ENCODE measurements around the gene IMP3.

Gene IMP3

GRCh38 chr15:75686212-75686642 lies 46.2 kb upstream of the IMP3 start:
- peak; percentile 68 for TF ChIP-seq RAD21 (IDR thresholded peaks at IDR 0.05; ENCODE audit: low read depth)

- no peak for TF ChIP-seq USF1 (IDR thresholded peaks at IDR 0.05)
- no peak for TF ChIP-seq FOXM1 (IDR thresholded peaks at IDR 0.05; ENCODE audit: borderline replicate concordance, low read depth)
- no peak for TF ChIP-seq TAF1 (IDR thresholded peaks at IDR 0.05; ENCODE audit: low read depth)
- no peak for TF ChIP-seq NFIC (IDR thresholded peaks at IDR 0.05)
- TF ChIP-seq YY1 (IDR thresholded peaks at IDR 0.05; ENCODE audit: low read depth) = no peak
- no peak for TF ChIP-seq CEBPB (IDR thresholded peaks at IDR 0.05)
Observed at GRCh38 chr15:75685195-75685594, 45.2 kb upstream of the IMP3 start.

- TF ChIP-seq YY1 (IDR thresholded peaks at IDR 0.05; ENCODE audit: low read depth) (no peak), TAF1 (IDR thresholded peaks at IDR 0.05; ENCODE audit: low read depth) (no peak), REST (IDR thresholded peaks at IDR 0.05; ENCODE audit: low read depth) (no peak), RAD21 (IDR thresholded peaks at IDR 0.05; ENCODE audit: low read depth) (no peak), TCF12 (IDR thresholded peaks at IDR 0.05; ENCODE audit: low read depth) (no peak), EGR1 (IDR thresholded peaks at IDR 0.05) (no peak), FOXM1 (IDR thresholded peaks at IDR 0.05; ENCODE audit: borderline replicate concordance, low read depth) (no peak), ZBTB7A (IDR thresholded peaks at IDR 0.05; ENCODE audit: low read depth) (no peak), NFIC (IDR thresholded peaks at IDR 0.05) (no peak), CREB1 (IDR thresholded peaks at IDR 0.05; ENCODE audit: low read depth) (no peak), USF1 (IDR thresholded peaks at IDR 0.05) (no peak), MAX (IDR thresholded peaks at IDR 0.05) (no peak), TEAD4 (IDR thresholded peaks at IDR 0.05) (no peak), CEBPB (IDR thresholded peaks at IDR 0.05) (no peak), EP300 (IDR thresholded peaks at IDR 0.05; ENCODE audit: borderline replicate concordance) (no peak)
Observed at GRCh38 chr15:75684648-75685047, 44.6 kb upstream of the IMP3 start.

- peak; percentile 95 for TF ChIP-seq RAD21 (IDR thresholded peaks at IDR 0.05; ENCODE audit: low read depth)
- peak; percentile 73; the same call in 1 of the 2 replicates for TF ChIP-seq ZBTB7A (IDR thresholded peaks at IDR 0.05; ENCODE audit: low read depth)
Observed at GRCh38 chr15:75683646-75684312, 43.8 kb upstream of the IMP3 start.

- TF ChIP-seq EGR1 (IDR thresholded peaks at IDR 0.05) = no peak
- no peak for TF ChIP-seq TCF12 (IDR thresholded peaks at IDR 0.05; ENCODE audit: low read depth)
- no peak for TF ChIP-seq EP300 (IDR thresholded peaks at IDR 0.05; ENCODE audit: borderline replicate concordance)
- no peak for TF ChIP-seq ZBTB7A (IDR thresholded peaks at IDR 0.05; ENCODE audit: low read depth)
- no peak for TF ChIP-seq REST (IDR thresholded peaks at IDR 0.05; ENCODE audit: low read depth)
- no peak for TF ChIP-seq MAX (IDR thresholded peaks at IDR 0.05)
- TF ChIP-seq RAD21 (IDR thresholded peaks at IDR 0.05; ENCODE audit: low read depth) = no peak
- no peak for TF ChIP-seq TEAD4 (IDR thresholded peaks at IDR 0.05)
Observed at GRCh38 chr15:75682181-75683135, 42.4 kb upstream of the IMP3 start.
